Cardiac fibroblast (primary cell): Measurements from ENCODE around the gene FCHSD2.

Experiments
- DNase-seq, 2 donors: peaks; one replicate each; pipeline versions ENCODE4 v3.0.0 to v3.0.0-alpha.2; 2010; ENCODE audit warnings: low read depth in 2 of 2
- H3K4me3 ChIP-seq, 2 donors: replicated peaks in 1 of 2; 1 replicate in 1 of 2; 2 replicates in 1 of 2; pipeline ENCODE4 v1.5.1; 2011; ENCODE audit warnings: low read depth in 2 of 2, low read length in 2 of 2, mild to moderate bottlenecking in 2 of 2, moderate library complexity in 1 of 2
- TF ChIP-seq, protein P1 (sequence below): IDR thresholded peaks from one replicate; pipeline ENCODE4 v1.5.1; 2011; ENCODE audit warnings: low read depth, mild to moderate bottlenecking, low read length, inconsistent platforms

FCHSD2 gene

GRCh38 chr11:72965672-72966071 is 176.4 kb downstream of the FCHSD2 start:
- TF ChIP-seq, protein P1, sequence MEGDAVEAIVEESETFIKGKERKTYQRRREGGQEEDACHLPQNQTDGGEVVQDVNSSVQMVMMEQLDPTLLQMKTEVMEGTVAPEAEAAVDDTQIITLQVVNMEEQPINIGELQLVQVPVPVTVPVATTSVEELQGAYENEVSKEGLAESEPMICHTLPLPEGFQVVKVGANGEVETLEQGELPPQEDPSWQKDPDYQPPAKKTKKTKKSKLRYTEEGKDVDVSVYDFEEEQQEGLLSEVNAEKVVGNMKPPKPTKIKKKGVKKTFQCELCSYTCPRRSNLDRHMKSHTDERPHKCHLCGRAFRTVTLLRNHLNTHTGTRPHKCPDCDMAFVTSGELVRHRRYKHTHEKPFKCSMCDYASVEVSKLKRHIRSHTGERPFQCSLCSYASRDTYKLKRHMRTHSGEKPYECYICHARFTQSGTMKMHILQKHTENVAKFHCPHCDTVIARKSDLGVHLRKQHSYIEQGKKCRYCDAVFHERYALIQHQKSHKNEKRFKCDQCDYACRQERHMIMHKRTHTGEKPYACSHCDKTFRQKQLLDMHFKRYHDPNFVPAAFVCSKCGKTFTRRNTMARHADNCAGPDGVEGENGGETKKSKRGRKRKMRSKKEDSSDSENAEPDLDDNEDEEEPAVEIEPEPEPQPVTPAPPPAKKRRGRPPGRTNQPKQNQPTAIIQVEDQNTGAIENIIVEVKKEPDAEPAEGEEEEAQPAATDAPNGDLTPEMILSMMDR, result no peak
- DNase-seq, result no peak

GRCh38 chr11:72962717-72963116 is 179.4 kb downstream of the FCHSD2 start:
- TF ChIP-seq, protein P1, result no peak
- DNase-seq, result no peak
- H3K4me3 ChIP-seq, result no peak overlapping the region

More at GRCh38 chr11:72965672-72966071, 176.4 kb downstream of the FCHSD2 start:
- no peak overlapping the region for H3K4me3 ChIP-seq

DNA sequence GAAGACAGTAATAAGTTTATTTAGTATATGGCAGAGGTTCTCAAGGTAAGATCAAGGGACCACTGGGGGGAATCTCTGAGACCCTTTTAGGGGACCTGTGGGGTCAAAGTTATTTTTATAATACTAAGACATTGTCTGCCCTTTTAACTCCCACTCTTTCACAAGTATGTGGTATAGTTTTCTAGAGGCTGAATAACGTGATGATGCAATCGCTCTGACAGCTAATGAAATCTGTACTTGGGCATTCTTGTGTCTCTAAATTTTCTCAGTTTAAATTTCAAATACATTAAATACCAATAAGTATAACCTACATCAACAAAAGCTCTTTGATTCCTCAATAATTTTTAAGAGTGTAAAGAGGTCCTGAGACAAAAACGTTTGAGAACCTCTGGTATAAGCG is 180.0 kb downstream of the FCHSD2 start:
- no peak overlapping the region for H3K4me3 ChIP-seq
- peak; percentile 67 to 73 for DNase-seq
- TF ChIP-seq, protein P1, result no peak

- no peak for DNase-seq
- TF ChIP-seq, protein P1, result no peak
- no peak overlapping the region for H3K4me3 ChIP-seq
Measured at GRCh38 chr11:72959998-72960731, 182.0 kb downstream of the FCHSD2 start.

DNA sequence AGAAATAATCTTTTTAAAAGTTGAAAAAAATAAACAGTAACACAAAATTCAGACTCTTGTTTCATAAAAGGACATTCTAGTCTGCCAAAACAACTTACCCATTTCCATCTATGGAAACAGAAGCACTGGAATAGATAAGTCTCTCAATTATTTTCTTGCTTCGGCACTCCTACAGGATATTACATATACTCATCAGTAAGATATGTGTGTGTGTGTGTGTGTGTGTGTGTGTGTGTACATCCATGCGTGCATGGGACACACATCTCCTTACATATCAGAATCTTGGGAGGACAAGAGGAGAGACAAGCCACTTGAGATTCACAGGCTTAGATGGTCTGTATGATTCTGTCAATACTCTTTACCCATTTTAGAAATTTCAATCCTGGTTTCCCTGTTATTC is 183.3 kb downstream of the FCHSD2 start:
- TF ChIP-seq, protein P1, result no peak
- peak in 1 of 2 donors; percentile 40 for DNase-seq
- H3K4me3 ChIP-seq, result no peak overlapping the region

DNA sequence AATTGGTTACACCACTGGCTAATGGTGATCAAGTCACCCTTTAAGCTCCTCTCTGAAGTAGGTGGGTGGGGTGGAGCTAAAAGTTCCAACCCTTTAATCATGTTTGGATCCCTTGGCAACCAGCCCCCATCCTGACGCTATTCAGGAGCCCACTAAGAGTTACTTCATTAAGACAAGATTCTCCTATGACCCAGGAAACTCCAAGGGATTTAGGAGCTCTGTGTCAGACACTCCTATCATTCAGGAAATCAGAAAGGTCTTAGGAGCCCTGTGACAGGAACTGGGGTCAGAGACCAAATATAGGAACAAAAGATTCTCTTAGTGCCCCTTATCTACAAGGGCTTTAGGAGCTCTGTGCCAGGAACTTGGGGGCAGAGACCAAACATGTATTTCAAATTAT is 186.7 kb downstream of the FCHSD2 start:
- no peak for DNase-seq
- no peak overlapping the region for H3K4me3 ChIP-seq
- TF ChIP-seq, protein P1, result no peak

GRCh38 chr11:72954860-72955259 is 187.3 kb downstream of the FCHSD2 start:
- H3K4me3 ChIP-seq, result no peak overlapping the region
- TF ChIP-seq, protein P1, result no peak
- DNase-seq, result no peak
